ENCODE results near the gene PNISR.

DNA sequence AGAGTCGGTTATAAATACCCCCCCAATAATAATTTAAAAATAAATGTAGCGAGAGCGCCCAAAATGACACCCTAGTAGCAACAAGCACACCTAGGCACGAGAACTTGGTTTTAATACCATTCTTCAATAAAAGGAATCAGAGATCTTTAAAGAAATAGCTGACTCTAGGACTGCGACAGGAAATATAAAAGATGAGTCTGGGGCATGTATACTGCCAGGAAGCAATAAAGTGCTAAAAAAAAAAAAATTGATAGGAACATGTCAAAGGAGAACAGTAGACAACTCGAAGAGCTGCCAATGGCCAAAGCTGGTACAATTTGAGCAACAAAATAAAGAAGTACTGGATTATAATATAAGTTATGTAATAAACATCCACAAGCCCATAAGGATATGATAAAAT lies 2.2 kb downstream of the PNISR start:
- TF ChIP-seq, protein P1, sequence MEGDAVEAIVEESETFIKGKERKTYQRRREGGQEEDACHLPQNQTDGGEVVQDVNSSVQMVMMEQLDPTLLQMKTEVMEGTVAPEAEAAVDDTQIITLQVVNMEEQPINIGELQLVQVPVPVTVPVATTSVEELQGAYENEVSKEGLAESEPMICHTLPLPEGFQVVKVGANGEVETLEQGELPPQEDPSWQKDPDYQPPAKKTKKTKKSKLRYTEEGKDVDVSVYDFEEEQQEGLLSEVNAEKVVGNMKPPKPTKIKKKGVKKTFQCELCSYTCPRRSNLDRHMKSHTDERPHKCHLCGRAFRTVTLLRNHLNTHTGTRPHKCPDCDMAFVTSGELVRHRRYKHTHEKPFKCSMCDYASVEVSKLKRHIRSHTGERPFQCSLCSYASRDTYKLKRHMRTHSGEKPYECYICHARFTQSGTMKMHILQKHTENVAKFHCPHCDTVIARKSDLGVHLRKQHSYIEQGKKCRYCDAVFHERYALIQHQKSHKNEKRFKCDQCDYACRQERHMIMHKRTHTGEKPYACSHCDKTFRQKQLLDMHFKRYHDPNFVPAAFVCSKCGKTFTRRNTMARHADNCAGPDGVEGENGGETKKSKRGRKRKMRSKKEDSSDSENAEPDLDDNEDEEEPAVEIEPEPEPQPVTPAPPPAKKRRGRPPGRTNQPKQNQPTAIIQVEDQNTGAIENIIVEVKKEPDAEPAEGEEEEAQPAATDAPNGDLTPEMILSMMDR (IDR thresholded peaks at IDR 0.05; ENCODE audit: low read depth, low read length, poor library complexity, severe bottlenecking): no peak
- TF ChIP-seq EZH2phosphoT487 (IDR thresholded peaks at IDR 0.05; ENCODE audit: borderline replicate concordance, low read length): no peak
